ENCODE results near the gene FHIT.

Gene FHIT

DNA sequence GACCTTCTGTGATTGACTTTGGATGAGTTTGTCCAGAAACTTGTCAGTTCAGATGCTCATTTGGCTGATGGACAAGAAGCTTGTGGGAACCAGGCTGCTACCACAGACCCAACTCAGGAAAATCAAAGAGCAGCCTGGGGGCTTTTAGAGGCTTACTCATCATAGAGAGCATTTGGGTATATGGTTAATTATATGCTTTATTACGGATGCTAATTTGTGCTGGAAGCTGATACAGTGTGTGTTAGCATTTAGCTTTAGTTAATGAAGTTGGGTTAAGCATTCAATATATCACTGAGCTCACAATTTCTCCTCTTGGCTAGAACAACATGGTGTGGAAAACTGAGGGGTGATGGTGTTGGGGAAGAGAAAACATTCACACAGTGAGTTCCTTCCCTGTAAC is 1537.2 kb downstream of the FHIT start:
- Histone ChIP-seq H3K79me1 (ENCODE audit: low read length) (no peaks in the 10 kb centered on the region), H4K5ac (ENCODE audit: low read length) (no peak overlapping the region), H3K4me3 (ENCODE audit: low read length) (no peak overlapping the region), H3K23ac (ENCODE audit: low read length) (no peak overlapping the region), H3K9ac (ENCODE audit: low read length) (no peak overlapping the region), H3K27me3 (ENCODE audit: insufficient read depth, low read length, poor library complexity) (no peaks in the 10 kb centered on the region), H3K27ac (ENCODE audit: low read depth, low read length) (no peak overlapping the region), H4K8ac (ENCODE audit: low read depth, low read length) (no peak overlapping the region), H3K4me2 (ENCODE audit: low read length) (no peak overlapping the region), H2AK5ac (ENCODE audit: low read length) (no peak overlapping the region), H3K18ac (ENCODE audit: low read length) (no peak overlapping the region), H2BK5ac (ENCODE audit: low read length) (no peak overlapping the region), H3K4me1 (ENCODE audit: control insufficient read depth, low read depth, low read length) (peaks cover 5% of the 10 kb centered on the region), H2BK15ac (replicated peaks; ENCODE audit: low read depth) (no peak overlapping the region), H3K36me3 (ENCODE audit: control insufficient read depth, insufficient read depth, low read length) (no peaks in the 10 kb centered on the region), H3K56ac (ENCODE audit: low read length) (no peak overlapping the region), H3K4ac (ENCODE audit: low read depth, low read length) (no peak overlapping the region), H3K79me2 (ENCODE audit: control insufficient read depth, insufficient read depth, low read length) (no peaks in the 10 kb centered on the region), H2BK120ac (ENCODE audit: low read depth, low read length) (no peak overlapping the region)
- no peak for DNase-seq
- no CpG with 5 or more reads among the region's 1 CpG for WGBS (ENCODE audit: extremely low coverage, insufficient coverage, low lambda C conversion rate)

DNA sequence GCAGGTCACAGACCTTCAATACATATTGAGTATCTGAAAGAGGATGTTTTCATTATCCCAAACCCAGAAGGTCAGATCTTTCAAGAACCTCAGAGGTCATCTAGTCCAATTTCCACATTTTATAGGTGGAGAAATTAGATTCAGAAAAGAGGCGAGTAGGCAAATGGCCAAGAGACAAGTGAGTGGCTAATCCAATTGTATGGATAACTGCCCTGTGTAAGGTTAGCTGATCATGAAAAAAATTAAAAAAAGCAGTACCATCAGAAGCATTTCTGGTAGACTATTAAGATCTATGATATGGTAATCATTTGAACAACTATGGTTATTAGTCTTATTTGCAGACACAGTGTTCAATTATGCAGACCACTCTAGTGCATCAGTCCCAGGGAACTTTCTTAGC is 1540.7 kb downstream of the FHIT start:
- H3K18ac ChIP-seq (ENCODE audit: low read length) = no peak overlapping the region
- H3K27me3 ChIP-seq (ENCODE audit: insufficient read depth, low read length, poor library complexity) = no peaks in the 10 kb centered on the region
- no peak overlapping the region for H3K9ac ChIP-seq (ENCODE audit: low read length)
- no peaks in the 10 kb centered on the region for H3K79me1 ChIP-seq (ENCODE audit: low read length)
- no peak overlapping the region for H2AK5ac ChIP-seq (ENCODE audit: low read length)
- H2BK120ac ChIP-seq (ENCODE audit: low read depth, low read length) = no peak overlapping the region
- no peak overlapping the region for H3K4ac ChIP-seq (ENCODE audit: low read depth, low read length)
- no peaks in the 10 kb centered on the region for H3K79me2 ChIP-seq (ENCODE audit: control insufficient read depth, insufficient read depth, low read length)
- no peak overlapping the region for H3K4me2 ChIP-seq (ENCODE audit: low read length)
- H3K23ac ChIP-seq (ENCODE audit: low read length) = no peak overlapping the region
- H3K27ac ChIP-seq (ENCODE audit: low read depth, low read length) = no peak overlapping the region
- H4K5ac ChIP-seq (ENCODE audit: low read length) = no peak overlapping the region
- H3K4me1 ChIP-seq (ENCODE audit: control insufficient read depth, low read depth, low read length) = no peaks in the 10 kb centered on the region
- no peak overlapping the region for H2BK5ac ChIP-seq (ENCODE audit: low read length)
- no peak overlapping the region for H2BK15ac ChIP-seq (replicated peaks; ENCODE audit: low read depth)
- no peak overlapping the region for H3K56ac ChIP-seq (ENCODE audit: low read length)
- no peak overlapping the region for H4K8ac ChIP-seq (ENCODE audit: low read depth, low read length)
- WGBS (ENCODE audit: extremely low coverage, insufficient coverage, low lambda C conversion rate) = no CpG with 5 or more reads among the region's 1 CpG
- no peak for DNase-seq
- H3K36me3 ChIP-seq (ENCODE audit: control insufficient read depth, insufficient read depth, low read length) = no peaks in the 10 kb centered on the region
- H3K4me3 ChIP-seq (ENCODE audit: low read length) = no peak overlapping the region

DNA sequence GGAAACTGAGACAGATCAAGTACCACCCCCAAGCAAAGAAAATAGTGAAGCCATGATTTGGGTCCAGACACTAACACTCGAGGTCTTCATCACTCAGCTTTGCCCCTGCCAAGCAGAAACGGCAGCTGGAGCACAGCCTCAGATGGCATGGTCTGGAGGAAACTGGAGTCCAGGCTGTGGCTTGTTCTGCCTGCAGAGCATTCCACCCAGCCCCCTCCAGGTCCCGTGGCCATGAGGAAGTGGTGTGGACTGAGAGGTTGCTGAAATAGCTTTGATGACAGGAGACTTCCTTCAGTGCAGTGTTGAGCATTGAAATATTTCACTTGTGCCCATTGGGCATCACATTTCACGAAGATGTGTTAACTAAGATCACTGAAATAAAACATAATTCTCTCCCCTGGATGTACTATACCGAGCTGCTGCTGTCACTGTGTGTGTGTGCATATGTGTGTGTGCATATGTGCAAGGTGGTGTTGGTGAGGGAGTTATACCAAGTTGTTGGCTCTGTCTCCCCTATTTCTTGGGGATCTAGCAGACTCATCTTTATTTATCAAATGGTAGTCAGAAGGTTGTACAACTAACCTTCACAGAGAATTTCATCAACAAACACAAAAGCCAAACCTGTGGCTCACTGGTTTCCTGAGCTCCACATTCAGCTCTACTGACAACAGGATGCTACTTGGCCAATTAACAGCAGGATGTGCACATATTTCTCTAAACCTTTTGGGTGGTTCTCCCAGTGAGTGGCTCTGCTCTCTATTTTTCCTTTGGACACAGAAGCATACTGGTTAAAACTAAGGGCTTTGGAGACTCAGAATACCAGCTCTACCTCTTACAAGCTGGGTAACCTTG is 1541.3 kb downstream of the FHIT start:
- Histone ChIP-seq H2BK120ac (ENCODE audit: low read depth, low read length) (no peak overlapping the region), H3K79me1 (ENCODE audit: low read length) (no peaks in the 10 kb centered on the region), H3K9ac (ENCODE audit: low read length) (no peak overlapping the region), H4K8ac (ENCODE audit: low read depth, low read length) (no peak overlapping the region), H2AK5ac (ENCODE audit: low read length) (no peak overlapping the region), H2BK15ac (replicated peaks; ENCODE audit: low read depth) (no peak overlapping the region), H3K4me3 (ENCODE audit: low read length) (no peak overlapping the region), H3K27me3 (ENCODE audit: insufficient read depth, low read length, poor library complexity) (no peaks in the 10 kb centered on the region), H3K4me2 (ENCODE audit: low read length) (no peak overlapping the region), H4K5ac (ENCODE audit: low read length) (no peak overlapping the region), H3K18ac (ENCODE audit: low read length) (no peak overlapping the region), H3K27ac (ENCODE audit: low read depth, low read length) (no peak overlapping the region), H3K79me2 (ENCODE audit: control insufficient read depth, insufficient read depth, low read length) (no peaks in the 10 kb centered on the region), H3K56ac (ENCODE audit: low read length) (no peak overlapping the region), H2BK5ac (ENCODE audit: low read length) (no peak overlapping the region), H3K23ac (ENCODE audit: low read length) (no peak overlapping the region), H3K4ac (ENCODE audit: low read depth, low read length) (no peak overlapping the region), H3K36me3 (ENCODE audit: control insufficient read depth, insufficient read depth, low read length) (no peaks in the 10 kb centered on the region), H3K4me1 (ENCODE audit: control insufficient read depth, low read depth, low read length) (no peaks in the 10 kb centered on the region)
- WGBS (ENCODE audit: extremely low coverage, insufficient coverage, low lambda C conversion rate) = no CpG with 5 or more reads among the region's 5 CpGs
- DNase-seq = no peak

DNA sequence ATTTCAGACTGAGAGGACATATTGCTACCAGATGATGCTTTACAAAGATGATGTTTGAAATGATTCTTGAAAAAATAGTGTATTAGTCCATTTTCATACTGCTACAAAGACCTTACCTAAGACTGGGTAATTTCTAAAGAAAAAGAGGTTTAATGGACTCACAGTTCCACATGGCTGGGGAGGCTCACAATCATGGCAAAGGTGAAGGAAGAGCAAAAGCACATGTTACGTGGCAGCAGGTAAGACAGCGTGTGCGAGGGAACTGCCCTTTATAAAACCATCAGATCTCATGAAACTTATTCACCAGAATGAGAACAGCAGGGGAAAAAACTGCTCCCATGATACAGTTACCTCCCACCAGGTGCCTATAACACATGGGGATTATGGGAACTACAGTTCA is 1543.0 kb downstream of the FHIT start:
- Histone ChIP-seq H2BK120ac (ENCODE audit: low read depth, low read length) (no peak overlapping the region), H2BK15ac (replicated peaks; ENCODE audit: low read depth) (no peak overlapping the region), H3K4me3 (ENCODE audit: low read length) (no peak overlapping the region), H3K18ac (ENCODE audit: low read length) (no peak overlapping the region), H3K4ac (ENCODE audit: low read depth, low read length) (no peak overlapping the region), H3K27me3 (ENCODE audit: insufficient read depth, low read length, poor library complexity) (no peaks in the 10 kb centered on the region), H3K9ac (ENCODE audit: low read length) (no peak overlapping the region), H4K5ac (ENCODE audit: low read length) (no peak overlapping the region), H3K27ac (ENCODE audit: low read depth, low read length) (no peak overlapping the region), H3K4me2 (ENCODE audit: low read length) (no peak overlapping the region), H3K79me2 (ENCODE audit: control insufficient read depth, insufficient read depth, low read length) (no peaks in the 10 kb centered on the region), H3K56ac (ENCODE audit: low read length) (no peak overlapping the region), H2BK5ac (ENCODE audit: low read length) (no peak overlapping the region), H3K36me3 (ENCODE audit: control insufficient read depth, insufficient read depth, low read length) (no peaks in the 10 kb centered on the region), H3K23ac (ENCODE audit: low read length) (no peak overlapping the region), H3K79me1 (ENCODE audit: low read length) (no peaks in the 10 kb centered on the region), H3K4me1 (ENCODE audit: control insufficient read depth, low read depth, low read length) (no peaks in the 10 kb centered on the region), H2AK5ac (ENCODE audit: low read length) (no peak overlapping the region), H4K8ac (ENCODE audit: low read depth, low read length) (no peak overlapping the region)
- DNase-seq = no peak
- WGBS (ENCODE audit: extremely low coverage, insufficient coverage, low lambda C conversion rate) = no CpG with 5 or more reads among the region's 3 CpGs

DNA sequence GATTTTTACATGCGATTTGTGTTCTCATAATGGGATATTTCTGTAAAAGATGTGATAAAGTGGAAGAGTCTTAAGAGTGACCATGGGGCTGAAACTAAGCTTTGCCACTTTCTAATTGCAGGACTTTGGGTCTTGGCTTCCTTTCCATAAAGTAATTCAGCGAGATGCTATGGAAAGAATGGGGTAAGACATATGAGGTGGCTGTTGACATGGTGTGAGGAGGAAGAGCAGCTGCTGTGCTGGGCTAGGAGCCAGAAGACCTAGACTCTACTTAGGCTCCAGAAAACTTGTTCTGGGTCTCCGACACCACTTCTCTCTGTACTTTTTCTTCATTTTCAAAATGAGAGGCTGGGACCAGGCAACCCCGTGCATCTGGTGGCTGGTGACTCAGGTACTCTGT is 1547.0 kb downstream of the FHIT start:
- Histone ChIP-seq H2BK15ac (replicated peaks; ENCODE audit: low read depth) (no peak overlapping the region), H3K4ac (ENCODE audit: low read depth, low read length) (no peak overlapping the region), H3K79me1 (ENCODE audit: low read length) (no peaks in the 10 kb centered on the region), H3K27ac (ENCODE audit: low read depth, low read length) (no peak overlapping the region), H4K8ac (ENCODE audit: low read depth, low read length) (no peak overlapping the region), H3K18ac (ENCODE audit: low read length) (no peak overlapping the region), H3K56ac (ENCODE audit: low read length) (no peak overlapping the region), H3K4me3 (ENCODE audit: low read length) (no peak overlapping the region), H4K5ac (ENCODE audit: low read length) (no peak overlapping the region), H3K9ac (ENCODE audit: low read length) (no peak overlapping the region), H3K36me3 (ENCODE audit: control insufficient read depth, insufficient read depth, low read length) (no peaks in the 10 kb centered on the region), H3K27me3 (ENCODE audit: insufficient read depth, low read length, poor library complexity) (no peaks in the 10 kb centered on the region), H2BK5ac (ENCODE audit: low read length) (no peak overlapping the region), H2AK5ac (ENCODE audit: low read length) (no peak overlapping the region), H3K79me2 (ENCODE audit: control insufficient read depth, insufficient read depth, low read length) (no peaks in the 10 kb centered on the region), H2BK120ac (ENCODE audit: low read depth, low read length) (no peak overlapping the region), H3K23ac (ENCODE audit: low read length) (no peak overlapping the region), H3K4me1 (ENCODE audit: control insufficient read depth, low read depth, low read length) (no peaks in the 10 kb centered on the region), H3K4me2 (ENCODE audit: low read length) (no peak overlapping the region)
- DNase-seq = no peak
- WGBS (ENCODE audit: extremely low coverage, insufficient coverage, low lambda C conversion rate) = no CpG with 5 or more reads among the region's 4 CpGs
